Psoas muscle (tissue), 8 donors: ENCODE measurements around the gene PTPRG. TPM values are rescaled to one million over a fixed set of nuclear protein-coding genes. Genes with fewer than 3 reads are reported as not detected.

ENCODE experiments used
- ATAC-seq, 4 donors: fragments of 200-7000 bp; cut with Tn5 transposase; one replicate each; pipeline ENCODE4 v1.9.1; 2020; ENCODE audit warnings: moderate library complexity in 3 of 4, mild to moderate bottlenecking in 2 of 4
- DNase-seq, 2 donors: peaks; one replicate each; pipeline ENCODE4 v3.0.0-alpha.2; 2020
- H3K27ac ChIP-seq: fragments of 200-600 bp; one replicate; pipeline ENCODE4 v1.8.0; 2022
- H3K27me3 ChIP-seq, 3 donors: fragments of 200-600 bp in 1 of 3; one replicate each; pipeline versions ENCODE4 v1.6.1 to v1.8.0; 2013 to 2022; ENCODE audit warnings: low read length in 2 of 3, mild to moderate bottlenecking in 2 of 3, moderate library complexity in 1 of 3; ENCODE audit not compliant: insufficient read depth in 3 of 3
- H3K36me3 ChIP-seq, 2 donors: fragments of 200-600 bp in 1 of 2; one replicate each; pipeline versions ENCODE4 v1.6.1 to v1.8.0; 2013 to 2022; ENCODE audit warnings: low read depth in 1 of 2, mild to moderate bottlenecking in 1 of 2, moderate library complexity in 1 of 2; ENCODE audit not compliant: insufficient read depth in 1 of 2
- H3K4me1 ChIP-seq: fragments of 200-600 bp; one replicate; pipeline ENCODE4 v1.8.0; 2022
- H3K4me3 ChIP-seq: fragments of 200-600 bp; one replicate; pipeline ENCODE4 v1.8.0; 2022; ENCODE audit warnings: mild to moderate bottlenecking
- H3K9me3 ChIP-seq: fragments of 200-600 bp; one replicate; pipeline ENCODE4 v1.8.0; 2022
- WGBS, 3 donors: extraction: QIAGEN DNeasy Blood & Tissue Kit; methylation state at CpG; one replicate each; pipeline versions ENCODE4 v1.1.6 to v1.1.7; 2013; 5-methylcytosine and 5-hydroxymethylcytosine counted together
- intact Hi-C, 2 donors: fragments of 100-400 bp; cut with DNase I; formaldehyde crosslinking; loops; one replicate each; pipeline versions ENCODE4 v1.11.0 to v1.14.2; 2022
- polyA plus RNA-seq, 3 donors: library from polyadenylated mRNA; stranded (reverse); fragments of 200-250 nt; gene quantifications; one replicate each; pipeline ENCODE4 v1.2.3, GENCODE V29; 2013
- total RNA-seq, 4 donors: library from RNA; stranded (reverse); fragmentation: NEBNext Ultra II Directional in 2 of 4; extraction: Animal tissue kit (Norgen Biotek cat#: 25700) in 2 of 4; gene quantifications; one replicate each; pipeline versions ENCODE4 v1.2.1 to v1.2.4, GENCODE V29; 2021 to 2023
- TF ChIP-seq, protein P1 (sequence below): fragments of 200-600 bp; IDR thresholded peaks from one replicate; pipeline ENCODE4 v1.8.0; 2022; ENCODE audit warnings: antibody characterized with exemption
- donor health status: healthy with polysubstance abuse.
- donor health status: DM: no; HTN: no; CAD: no; lungs with moderate emphysema.
- donor health status: Bipolar disorder and iron deficiency.
- donor health status: healthy.
- donor health status: DM: yes; HTN: yes; CAD: no.
- donor health status: DM: no; HTN: no; CAD: no.
- donor health status: DM: no; HTN: no; CAD: no.
- donor health status: DM: yes; HTN: yes; CAD: no.

The PTPRG gene
- total and polyA plus RNA-seq, 7 donors: 4.5 to 29.5 (median 12.6) TPM

DNA sequence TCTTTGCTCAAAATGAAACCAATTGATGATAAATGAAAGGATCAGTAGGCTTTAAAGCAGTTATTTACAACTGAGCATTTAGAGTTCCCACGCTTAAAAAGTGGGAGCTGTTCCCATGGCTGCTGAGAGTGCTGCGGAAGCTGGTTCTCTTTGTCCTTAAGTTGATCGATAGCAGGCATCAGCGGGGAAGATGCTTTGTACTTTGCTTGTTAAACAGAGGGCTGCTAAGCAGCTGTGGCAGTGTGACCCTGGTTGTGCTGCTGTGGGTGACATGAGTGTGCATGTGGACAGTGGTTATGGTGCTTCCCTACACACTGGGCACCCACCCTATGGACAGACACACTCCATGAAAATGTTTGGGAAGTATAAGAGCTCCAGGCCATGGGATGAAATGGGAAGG lies 96.3 kb downstream of the PTPRG start:
- 64 to 72% (median 64%) methylated on average over 4 of the region's 4 CpGs for WGBS, 3 donors
- no peaks in the 10 kb centered on the region for H3K9me3 ChIP-seq
- H3K27ac ChIP-seq: no peak overlapping the region
- no peak overlapping the region for H3K4me3 ChIP-seq
- TF ChIP-seq, protein P1, sequence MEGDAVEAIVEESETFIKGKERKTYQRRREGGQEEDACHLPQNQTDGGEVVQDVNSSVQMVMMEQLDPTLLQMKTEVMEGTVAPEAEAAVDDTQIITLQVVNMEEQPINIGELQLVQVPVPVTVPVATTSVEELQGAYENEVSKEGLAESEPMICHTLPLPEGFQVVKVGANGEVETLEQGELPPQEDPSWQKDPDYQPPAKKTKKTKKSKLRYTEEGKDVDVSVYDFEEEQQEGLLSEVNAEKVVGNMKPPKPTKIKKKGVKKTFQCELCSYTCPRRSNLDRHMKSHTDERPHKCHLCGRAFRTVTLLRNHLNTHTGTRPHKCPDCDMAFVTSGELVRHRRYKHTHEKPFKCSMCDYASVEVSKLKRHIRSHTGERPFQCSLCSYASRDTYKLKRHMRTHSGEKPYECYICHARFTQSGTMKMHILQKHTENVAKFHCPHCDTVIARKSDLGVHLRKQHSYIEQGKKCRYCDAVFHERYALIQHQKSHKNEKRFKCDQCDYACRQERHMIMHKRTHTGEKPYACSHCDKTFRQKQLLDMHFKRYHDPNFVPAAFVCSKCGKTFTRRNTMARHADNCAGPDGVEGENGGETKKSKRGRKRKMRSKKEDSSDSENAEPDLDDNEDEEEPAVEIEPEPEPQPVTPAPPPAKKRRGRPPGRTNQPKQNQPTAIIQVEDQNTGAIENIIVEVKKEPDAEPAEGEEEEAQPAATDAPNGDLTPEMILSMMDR: no peak
- DNase-seq: no peak
- intact Hi-C loops: no loop called here
- H3K27me3 ChIP-seq: no peaks in the 10 kb centered on the region
- ATAC-seq: no peak
- no peaks in the 10 kb centered on the region for H3K4me1 ChIP-seq
- H3K36me3 ChIP-seq: no peaks in the 10 kb centered on the region

DNA sequence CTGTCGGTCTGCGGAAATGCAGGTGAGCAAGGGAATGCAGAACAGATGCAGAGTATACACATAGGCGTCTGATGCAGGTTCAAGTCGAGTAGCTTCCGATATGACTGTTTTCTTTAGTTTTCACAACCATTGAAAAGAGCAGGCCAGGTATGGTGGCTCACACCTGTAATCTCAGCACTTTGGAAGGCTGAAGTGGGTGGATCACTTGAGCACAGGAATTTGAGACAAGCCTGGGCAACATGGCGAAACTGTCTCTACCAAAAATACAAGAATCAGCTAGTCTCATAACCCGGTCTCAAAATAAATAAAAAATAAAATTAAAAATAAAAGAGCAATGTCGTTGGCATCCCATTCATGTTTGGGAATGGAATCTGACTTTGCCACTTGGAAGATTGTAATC lies 101.5 kb downstream of the PTPRG start:
- intact Hi-C loops: no loop called here

DNA sequence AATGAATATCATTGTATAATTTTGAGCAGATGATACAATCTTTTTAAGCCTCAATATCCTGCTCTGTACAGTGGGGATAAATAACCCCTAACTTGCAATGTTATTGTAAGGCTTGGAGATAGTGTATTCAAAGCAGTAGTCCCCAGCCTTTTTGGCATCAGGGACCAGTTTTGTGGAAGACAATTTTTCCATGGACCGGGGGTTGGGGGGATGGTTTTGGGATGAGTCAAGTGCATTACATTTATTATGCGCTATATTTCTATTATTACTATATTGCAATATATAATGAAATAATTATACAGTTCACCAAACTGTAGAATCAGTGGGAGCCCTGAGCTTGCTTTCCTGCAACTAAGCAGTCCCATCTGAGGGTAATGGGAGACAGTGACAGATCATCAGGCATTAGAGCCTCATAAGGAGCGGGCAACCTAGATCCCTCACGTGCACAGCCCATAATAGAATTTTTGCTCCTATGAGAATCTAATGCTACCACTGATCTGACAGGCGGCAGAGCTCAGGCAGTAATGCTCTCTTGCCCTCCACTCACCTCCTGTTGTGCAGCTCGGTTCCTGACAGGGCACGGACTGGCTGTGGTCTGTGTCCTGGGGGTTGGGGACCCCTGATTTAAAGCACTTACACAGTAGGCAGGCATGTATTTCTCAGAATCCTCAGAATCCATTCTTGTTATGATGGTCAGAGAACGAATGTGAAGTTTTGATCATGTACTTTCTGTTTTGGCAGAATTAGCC lies 102.2 kb downstream of the PTPRG start:
- WGBS, 3 donors: 75 to 84% (median 76%) methylated on average over 8 of the region's 8 CpGs
- no peaks in the 10 kb centered on the region for H3K27me3 ChIP-seq
- ATAC-seq (peak in 1 of 4 donors; percentile 15), DNase-seq (no peak)
- TF ChIP-seq, protein P1: no peak
- no peak overlapping the region for H3K4me3 ChIP-seq
- intact Hi-C loops: no loop called here
- H3K27ac ChIP-seq: no peak overlapping the region
- no peaks in the 10 kb centered on the region for H3K9me3 ChIP-seq
- no peaks in the 10 kb centered on the region for H3K36me3 ChIP-seq
- peaks cover 24% of the 10 kb centered on the region for H3K4me1 ChIP-seq

More for the DNA sequence above, 101.5 kb downstream of the PTPRG start:
- ATAC-seq: no peak
- Histone ChIP-seq H3K27ac (no peak overlapping the region), H3K36me3 (no peaks in the 10 kb centered on the region), H3K4me1 (peaks cover 22% of the 10 kb centered on the region), H3K27me3 (no peaks in the 10 kb centered on the region), H3K4me3 (no peak overlapping the region), H3K9me3 (no peaks in the 10 kb centered on the region)
- no peak for DNase-seq
- TF ChIP-seq, protein P1: no peak
- WGBS, 3 donors: 96 to 98% (median 97%) methylated on average over 8 of the region's 8 CpGs

DNA sequence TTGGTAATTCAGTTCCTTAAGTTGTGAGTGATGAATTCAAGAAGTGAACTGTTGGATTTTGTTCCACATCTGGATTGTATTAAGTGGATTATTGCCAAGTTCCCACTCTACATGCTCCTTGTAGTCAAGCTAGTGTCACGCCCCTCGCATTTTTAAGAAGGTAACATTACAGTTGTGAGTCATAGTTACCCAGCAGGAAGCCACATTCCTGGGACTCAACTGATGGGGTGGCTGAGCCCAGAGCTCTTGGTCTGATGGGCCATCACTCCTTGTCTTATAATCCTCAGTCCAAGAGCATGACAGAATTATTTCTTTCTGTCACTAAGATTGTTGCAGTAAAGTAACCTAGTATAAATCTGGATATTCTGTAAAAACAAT lies 102.7 kb downstream of the PTPRG start:
- Histone ChIP-seq H3K4me3 (no peak overlapping the region), H3K36me3 (no peaks in the 10 kb centered on the region), H3K27me3 (no peaks in the 10 kb centered on the region), H3K9me3 (no peaks in the 10 kb centered on the region), H3K4me1 (peaks cover 30% of the 10 kb centered on the region), H3K27ac (no peak overlapping the region)
- no peak for DNase-seq
- 67 to 70% (median 69%) methylated on average over 2 of the region's 2 CpGs for WGBS, 3 donors
- peak; percentile 23 to 49 (median 32) for ATAC-seq
- intact Hi-C loops: no loop called here
- TF ChIP-seq, protein P1: no peak

DNA sequence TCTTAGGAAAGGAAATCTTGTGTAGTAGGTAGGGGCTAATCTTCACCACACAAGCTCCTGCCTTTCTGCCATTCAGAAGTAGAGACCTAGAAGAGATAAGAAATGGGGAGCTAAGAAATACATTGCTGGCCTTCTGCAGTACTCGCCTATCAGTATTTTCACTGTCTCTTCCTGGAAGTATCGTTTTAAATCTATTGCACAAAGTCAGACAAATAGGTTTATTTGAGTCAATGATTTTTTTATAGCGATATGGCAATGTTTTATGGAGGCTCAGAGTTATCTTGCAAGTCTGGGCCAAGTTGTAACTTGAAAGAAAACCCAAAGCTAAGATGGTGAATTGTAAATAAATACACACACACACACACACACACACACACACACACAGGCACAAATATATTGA lies 103.8 kb downstream of the PTPRG start:
- no peaks in the 10 kb centered on the region for H3K36me3 ChIP-seq
- H3K27me3 ChIP-seq: no peaks in the 10 kb centered on the region
- no peak overlapping the region for H3K27ac ChIP-seq
- 95 to 97% (median 97%) methylated on average over 3 of the region's 3 CpGs for WGBS, 3 donors
- H3K4me1 ChIP-seq: peaks cover 39% of the 10 kb centered on the region
- TF ChIP-seq, protein P1: no peak
- no peaks in the 10 kb centered on the region for H3K9me3 ChIP-seq
- intact Hi-C loops: no loop called here
- ATAC-seq: no peak
- DNase-seq: no peak
- no peak overlapping the region for H3K4me3 ChIP-seq
